ENCODE results near the gene FOXP1.

FOXP1 gene

DNA sequence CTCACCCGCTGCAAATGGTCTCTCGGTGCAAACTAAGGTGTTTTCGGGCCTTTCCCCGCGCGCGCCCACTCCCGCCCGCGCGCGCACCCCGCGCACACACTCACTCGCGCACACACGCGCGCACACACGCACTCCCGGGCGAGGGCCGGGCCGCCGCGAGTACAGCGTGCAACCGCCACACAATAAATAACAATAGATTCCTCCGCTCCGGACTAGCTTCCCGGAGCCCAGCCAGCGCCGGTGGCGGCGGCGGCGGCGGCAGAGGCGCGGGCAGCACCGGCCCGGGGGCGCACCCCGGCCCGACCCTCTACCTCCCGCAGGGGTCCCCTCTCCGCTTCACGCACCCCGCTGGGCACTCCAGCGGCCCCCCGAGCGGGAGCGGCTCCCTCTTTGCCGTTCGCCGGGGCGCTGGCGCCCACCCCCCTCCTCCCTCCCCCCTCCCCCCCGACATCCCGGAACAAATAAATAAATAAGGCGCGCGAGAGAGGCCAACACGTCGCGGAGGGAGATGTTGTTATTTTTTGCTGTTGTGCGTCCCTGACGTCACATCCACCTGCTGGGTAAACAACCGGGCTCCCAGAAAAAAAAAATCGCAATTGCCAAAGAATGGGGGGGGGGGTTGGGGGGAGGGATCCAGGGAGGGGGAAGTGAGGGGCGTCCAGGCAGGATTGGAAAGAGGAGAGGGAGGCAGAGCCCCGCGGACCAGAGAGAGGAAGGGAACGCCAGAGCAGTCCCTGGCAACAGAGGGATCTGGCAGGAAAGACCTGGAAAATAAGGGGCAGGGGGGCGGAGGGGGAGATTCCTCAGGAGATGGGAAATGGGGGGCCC, at the start of gene FOXP1:
Gene FOXP1 (minus strand): TSS at position 163 of the 828 bp plus-strand sequence. CDS start 385,347 bp downstream, outside the sequence.
- peak; percentile 85 for DNase-seq (ENCODE audit: low spot score)

DNA sequence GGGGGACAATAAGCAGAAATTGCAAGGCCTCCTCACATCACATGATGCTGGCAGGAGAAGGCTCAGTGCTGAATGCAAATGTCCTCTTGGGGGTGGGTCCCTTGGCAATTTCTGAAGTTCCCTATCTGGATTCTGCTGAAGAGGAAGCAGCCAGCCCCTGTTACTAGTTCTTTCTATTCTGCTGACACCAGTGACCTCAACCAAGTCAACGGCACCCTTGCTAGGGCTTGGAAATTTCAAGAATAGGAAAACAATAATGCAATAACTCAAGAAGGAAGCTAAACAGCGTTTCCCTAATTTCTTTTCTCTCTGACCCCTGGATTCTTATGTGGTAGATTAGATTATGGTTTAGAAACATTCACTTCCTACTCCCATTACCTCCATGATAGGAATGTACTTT, 46.2 kb upstream of the FOXP1 start:
- DNase-seq (ENCODE audit: low spot score): no peak

DNA sequence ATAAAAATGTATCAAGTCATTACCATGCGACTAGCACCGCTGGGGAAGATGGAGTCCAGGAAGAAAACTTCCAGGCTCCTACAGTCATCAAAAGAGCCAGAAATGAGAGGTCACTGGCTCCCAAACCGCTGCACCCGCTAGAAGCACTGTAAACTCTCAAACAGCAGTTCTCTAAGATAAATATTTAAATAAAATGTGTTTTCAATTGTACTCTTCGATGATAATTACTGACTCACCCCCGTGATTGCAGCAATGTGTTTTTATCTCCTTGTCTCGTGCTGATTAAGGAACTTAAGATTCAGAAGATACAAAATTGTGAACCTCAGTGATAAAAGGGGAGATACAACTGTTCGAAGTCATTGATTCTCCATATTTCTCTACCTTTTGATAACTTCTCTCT, 45.8 kb upstream of the FOXP1 start:
- DNase-seq (ENCODE audit: low spot score): no peak

DNA sequence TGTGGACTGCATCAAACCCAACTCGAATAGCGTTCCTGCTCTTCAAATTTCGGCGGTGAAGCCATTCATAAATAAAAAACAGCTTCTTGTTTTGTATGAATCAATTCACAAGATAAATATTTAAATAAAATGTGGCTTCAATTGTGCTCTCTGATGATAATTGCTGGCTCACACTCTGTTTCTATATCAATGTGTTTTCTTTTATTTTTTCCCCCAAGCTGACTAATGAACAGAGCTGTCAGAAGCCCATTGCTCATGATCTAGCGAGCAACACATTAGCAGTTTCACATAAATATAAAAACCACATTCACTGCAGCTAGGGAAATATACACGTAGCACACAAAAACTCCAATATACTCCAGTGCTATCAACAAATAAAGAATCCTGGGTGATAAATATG, 45.0 kb upstream of the FOXP1 start:
- DNase-seq (ENCODE audit: low spot score): no peak

DNA sequence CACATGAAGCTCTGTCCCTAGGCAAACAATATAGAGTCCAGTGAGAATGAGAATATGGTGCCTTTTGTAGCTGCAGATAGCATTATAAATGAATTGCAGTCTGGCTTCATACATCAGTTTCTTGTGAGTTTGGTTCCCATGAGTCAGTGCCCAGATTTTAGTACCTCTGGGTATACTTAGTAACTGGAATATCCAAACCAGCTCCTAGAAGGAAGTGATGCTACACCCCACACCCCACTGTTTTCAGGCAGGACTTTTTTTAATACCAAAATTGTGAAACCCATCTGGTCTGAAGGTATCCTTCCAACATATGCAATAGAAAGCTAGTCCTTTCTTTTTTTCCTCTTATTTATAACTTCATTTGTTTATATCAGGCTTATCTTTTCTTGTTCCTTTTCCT, 42.1 kb upstream of the FOXP1 start:
- DNase-seq (ENCODE audit: low spot score): no peak

DNA sequence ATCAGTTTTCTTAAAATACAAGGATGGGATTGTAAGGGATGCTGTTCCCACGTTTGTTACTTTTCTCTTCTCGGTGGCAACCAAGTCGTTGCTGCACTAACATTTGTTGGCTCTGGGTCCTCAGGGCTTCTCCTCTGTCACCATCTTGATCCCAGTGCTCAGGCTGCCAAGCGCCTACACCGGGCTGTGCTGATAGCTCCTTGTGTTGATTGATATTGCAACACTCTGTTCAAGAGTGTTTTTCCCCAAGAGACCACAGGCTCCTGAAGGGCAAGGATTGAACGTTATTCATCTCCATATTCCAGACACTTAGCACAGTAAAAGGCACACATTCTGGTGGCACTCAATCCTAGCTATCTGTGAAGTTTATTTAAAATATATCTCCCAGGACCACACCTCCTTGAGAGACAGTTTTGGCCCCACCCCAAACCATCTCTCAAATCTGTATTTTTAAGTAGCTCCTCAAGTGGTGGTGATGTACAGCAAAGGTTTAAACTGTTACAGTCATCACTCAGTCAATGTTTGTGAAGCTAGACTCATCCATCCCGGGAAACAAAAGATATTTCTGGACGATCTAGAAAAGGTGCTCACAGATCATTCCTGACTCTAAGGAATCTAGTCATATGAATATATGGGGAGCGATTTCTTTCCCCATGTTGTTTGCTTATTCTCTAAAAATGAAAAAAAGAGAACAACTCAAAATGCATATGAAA, 38.5 kb upstream of the FOXP1 start:
- DNase-seq (ENCODE audit: low spot score): no peak

DNA sequence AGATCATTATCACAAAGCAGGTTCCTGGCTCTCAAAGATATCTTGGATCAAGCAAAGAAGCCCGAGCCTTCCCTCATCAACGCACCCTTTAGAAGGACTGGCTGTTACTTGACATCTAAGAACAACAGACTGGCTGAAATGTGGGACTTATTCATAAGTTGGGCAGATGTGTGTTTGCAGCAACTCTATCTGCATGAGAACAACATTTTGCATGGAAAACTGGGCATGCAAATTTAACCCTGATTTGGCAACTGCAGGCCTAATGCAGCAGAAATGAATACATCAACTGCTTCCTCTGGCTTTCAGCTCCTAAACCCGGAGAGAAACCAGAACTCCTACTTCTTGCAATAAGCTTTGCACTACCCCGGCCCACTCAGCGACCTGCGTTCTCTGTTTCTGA, 35.0 kb upstream of the FOXP1 start:
- no peak for DNase-seq (ENCODE audit: low spot score)

DNA sequence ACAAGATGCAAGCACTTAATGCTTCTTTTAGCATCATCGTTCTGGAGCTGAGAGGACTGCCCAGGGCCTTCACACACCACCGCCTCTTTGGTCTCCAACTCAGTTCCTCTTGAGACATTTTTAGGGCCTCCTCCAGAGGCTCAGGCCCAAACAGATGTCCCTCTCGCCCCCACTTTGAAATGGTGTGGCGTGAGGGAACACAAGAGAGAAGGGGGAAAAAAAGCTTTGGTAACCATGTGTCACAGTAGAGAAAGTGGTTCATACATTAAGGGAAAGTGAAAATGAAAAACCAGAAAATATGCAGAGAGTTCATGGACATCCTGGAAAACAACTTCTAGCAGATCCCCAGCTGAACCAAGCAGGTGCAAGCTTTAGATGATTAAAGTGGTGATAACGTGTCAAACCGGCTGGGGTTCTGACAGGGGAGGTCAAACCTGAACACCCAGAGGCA, 33.1 kb upstream of the FOXP1 start:
- DNase-seq (ENCODE audit: low spot score): no peak

DNA sequence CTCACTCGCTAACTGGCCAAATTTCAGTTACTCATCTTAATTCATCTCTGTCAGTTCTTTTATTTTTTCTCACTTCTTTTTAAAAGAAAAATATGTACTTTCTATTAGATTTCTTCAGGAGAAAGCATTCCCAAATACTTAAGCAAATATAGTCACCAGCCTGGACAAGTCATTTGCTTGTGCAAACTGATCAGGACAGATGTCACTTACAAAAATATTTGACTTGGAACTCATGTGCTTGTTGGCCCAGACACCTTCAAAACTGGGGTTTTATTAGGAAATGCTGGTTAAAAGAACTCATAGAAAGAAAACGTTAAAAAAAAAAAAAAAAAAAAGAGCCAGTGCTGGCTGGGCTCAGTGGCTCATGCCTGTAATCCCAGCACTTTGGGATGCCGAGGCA, 31.3 kb upstream of the FOXP1 start:
- no peak for DNase-seq (ENCODE audit: low spot score)

DNA sequence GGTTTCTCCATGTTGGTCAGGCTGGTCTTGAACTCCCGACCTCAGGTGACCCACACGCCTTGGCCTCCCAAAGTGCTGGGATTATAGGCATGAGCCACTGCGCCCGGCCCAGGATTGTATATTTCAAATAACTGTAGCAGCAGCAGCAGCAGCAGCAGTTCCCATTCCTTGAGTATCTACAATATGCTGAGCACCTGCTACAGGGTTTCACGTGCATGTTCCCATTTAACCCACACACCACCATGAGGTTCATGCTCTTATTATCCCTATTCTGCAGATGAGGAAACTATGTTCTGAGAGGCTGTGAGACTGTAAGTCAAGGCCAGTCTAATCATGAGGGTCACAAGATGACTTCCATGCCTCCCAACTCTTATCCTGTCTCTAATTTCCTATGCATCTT, 30.9 kb upstream of the FOXP1 start:
- no peak for DNase-seq (ENCODE audit: low spot score)

DNA sequence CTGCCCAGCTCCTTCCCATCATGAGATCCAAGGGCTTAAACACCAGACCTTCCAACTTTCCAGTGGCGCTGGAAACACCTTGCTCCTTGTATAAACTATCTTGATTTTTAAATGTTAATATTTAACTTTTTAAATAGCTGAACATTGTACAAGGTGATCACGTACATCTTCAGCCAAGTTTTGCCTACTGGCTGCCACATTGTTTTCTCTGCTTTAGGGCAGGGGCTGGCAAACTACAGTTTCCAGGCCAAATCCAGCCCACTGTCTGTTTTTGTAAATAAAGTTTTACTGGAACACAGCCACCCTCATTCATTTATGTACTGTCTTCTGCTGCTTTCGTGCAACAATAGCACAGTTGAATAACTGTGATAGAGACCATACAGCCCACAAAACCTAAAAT, 27.6 kb upstream of the FOXP1 start:
- no peak for DNase-seq (ENCODE audit: low spot score)

DNA sequence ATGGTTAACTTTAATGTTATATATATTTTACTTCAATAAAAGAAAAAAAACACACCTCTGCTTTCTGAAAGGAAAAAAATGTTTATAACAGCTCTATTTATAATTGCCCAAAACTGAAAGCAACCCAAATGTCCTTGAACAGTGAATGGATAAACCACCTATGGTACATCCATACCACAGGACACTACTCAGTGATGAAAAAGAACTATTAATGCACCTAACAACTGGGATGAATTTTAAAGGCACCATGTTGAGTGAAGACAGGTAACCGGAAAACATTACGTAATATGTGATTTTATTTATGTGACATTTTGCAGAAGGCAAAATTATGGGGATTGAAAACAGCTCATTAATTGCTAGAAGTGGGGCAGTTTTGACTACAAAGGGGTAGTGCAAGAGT, 23.8 kb upstream of the FOXP1 start:
- no peak for DNase-seq (ENCODE audit: low spot score)

DNA sequence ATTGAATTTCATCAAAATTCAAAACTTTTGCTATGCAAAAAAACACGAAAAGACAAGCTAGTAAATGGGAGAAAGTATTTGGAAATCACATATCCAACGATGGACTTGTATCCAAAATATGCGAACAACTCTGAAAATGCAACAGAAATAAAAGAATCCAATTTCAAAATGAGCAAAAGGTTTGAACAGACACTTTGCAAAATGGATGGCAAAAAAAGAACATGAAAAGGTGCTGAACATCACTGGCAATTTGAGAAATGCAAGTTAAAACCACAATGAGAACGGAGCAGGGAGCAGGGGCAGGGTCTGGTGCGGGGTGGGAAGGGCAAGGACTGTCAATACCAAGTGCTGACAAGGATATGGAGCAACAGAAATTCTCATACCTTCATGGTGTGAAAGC, 23.1 kb upstream of the FOXP1 start:
- no peak for DNase-seq (ENCODE audit: low spot score)

DNA sequence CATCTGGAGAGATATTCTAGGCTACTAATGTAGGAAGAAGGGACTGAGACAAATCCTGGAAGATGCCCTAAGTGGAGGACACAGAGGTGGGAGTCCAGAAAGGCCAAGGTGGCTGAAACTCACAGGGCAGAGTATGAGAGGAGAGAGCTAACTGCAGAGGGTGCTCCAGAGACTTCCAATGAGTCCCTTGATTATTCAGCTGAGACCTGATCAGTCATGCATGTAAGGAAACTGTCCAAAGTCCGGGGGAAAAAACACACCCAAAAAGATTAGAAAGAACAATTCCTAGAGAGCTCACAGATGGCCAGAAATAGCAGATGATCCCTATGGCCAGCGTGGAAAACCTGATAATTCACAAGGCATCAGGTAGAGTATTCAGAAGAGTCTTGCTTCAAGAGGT, 18.7 kb upstream of the FOXP1 start:
- no peak for DNase-seq (ENCODE audit: low spot score)

DNA sequence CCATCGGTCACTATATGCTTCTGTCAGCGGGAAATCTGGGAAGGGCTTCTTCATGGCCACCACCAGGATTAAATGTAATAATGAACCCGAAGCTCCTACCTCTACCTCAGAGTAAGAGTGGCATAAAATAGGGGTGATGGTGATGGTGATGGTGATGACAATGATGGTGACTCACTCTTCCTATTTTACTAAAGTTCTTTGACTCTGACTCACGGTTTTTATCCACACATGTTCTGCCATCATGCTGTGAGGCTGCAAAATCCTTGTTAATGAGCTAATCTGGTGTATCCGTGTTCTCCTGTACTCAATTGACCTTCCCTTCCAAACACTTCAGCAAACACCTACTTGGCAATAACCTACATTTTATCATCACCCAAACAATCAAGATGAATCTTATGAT, 18.3 kb upstream of the FOXP1 start:
- no peak for DNase-seq (ENCODE audit: low spot score)

DNA sequence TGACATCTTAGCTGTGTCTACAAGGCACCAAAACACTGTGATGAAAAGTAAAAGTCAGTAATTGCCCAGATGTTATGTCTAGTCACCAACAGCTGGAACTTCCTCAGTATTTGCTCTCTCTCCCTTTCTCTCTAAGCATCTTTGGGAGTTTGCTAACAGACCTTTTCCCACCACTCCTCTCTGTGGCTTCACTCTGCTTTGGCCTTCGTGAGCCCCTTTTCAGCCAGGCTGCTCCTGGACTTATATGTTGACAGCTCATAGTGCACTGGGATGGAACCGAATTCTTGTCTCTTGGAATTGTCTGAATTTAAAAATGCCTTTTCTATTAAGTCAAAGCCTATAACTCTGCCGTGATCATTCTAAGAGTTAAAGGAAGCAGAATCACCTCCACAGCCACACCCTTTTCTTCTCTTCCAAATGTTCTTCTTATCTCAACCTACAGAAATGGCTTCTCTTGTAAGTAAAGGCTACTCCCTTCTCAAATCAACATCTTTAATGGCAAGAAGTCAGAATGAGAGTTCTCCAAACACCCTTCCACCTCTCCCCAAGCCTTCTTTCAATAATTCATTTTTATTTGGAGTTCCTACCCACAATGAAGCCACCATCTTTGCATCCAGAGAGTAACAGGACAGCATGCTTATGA, 17.2 kb upstream of the FOXP1 start:
- DNase-seq (ENCODE audit: low spot score): no peak

DNA sequence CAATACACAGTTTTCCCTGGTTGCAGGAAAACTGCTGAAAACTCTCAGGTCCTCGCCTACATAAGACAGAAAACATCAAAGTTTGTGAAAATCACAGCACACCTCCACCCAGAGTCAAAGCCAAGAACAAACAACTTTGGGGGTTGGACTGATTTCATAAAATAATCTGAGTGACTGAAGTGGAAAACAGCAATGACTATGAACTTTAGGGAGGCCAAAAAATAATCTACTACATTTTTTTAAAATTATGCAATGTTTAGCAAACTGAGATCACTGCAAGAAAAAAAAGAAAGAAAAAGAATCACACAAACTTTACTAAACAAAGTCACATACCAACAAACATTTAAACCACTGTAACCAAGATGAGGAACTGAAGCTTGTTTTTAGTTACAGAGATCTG, 15.9 kb upstream of the FOXP1 start:
- no peak for DNase-seq (ENCODE audit: low spot score)

DNA sequence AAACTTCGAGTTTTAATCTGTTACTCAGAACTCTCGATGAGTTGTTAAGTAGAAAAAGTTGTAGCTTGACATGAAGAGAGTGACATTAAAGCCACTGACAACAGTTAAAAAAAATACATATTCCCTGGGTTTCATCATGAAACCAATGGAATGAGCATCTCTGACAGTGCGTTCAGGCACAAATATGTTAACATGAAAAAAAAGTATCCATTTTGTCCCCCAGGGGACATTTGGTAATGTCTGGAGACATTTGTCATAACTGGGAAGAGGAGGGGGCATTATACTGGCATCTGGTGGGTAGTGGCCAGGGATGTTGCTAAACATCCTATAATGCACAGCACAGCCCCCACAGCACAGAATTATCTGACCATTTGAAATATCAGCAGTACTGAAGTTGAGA, 14.8 kb upstream of the FOXP1 start:
- DNase-seq (ENCODE audit: low spot score): no peak

DNA sequence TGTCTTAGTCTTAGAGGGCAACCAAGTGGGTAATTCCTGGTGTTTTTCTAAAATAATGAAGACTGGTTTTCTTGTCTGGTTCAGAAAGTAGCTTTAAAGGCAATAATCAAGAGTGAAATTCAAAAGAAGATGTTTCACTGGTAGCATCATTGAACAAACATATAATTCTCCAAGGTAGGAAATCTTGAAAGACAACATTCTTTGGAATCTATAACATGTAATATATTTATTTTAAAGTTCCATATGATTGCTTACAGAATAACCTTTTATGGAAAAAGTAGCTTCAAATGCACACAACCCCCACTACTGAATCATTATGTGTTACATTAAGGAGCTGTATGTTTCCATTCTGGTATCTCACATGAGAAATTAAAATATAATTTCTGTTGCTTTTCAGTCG, 13.8 kb upstream of the FOXP1 start:
- no peak for DNase-seq (ENCODE audit: low spot score)

DNA sequence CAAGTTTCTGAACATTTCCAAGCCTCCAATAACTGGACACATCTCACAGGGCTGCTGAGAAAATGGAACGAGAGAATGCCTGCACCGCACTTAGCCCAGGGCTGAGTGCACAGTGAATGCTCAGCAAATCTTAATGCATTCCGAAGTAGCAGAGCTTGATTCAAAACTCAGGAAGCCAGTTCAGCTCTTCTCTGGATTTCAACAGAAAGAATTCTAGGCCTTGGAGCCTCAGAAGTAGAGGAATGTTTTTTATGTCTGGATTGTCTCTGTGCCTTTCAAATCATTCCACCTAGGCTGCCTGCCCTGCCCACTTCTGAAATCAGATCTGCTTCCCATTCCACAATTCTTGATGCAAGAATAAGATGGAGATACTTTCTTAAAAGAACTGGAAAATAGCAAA, 9.6 kb upstream of the FOXP1 start:
- DNase-seq (ENCODE audit: low spot score): no peak

DNA sequence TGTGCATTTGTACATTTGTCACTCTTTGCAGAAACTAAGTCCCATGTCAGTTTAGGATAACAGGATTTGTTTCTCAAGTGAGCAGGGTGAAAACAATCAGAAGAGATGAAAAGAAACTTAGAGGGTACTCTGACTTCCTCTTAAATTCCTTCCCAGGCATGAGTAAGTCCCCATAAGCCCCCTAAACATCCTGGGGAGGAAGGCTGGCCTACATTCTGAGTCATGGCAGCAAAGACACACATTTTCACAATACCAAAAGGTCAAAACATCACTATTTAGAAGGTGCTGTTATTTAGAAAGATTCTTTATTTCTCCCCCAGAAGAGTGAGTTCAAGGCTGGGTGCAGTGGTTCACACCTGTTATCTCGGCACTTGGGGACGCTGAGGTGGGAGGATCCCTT, 7.6 kb upstream of the FOXP1 start:
- no peak for DNase-seq (ENCODE audit: low spot score)

DNA sequence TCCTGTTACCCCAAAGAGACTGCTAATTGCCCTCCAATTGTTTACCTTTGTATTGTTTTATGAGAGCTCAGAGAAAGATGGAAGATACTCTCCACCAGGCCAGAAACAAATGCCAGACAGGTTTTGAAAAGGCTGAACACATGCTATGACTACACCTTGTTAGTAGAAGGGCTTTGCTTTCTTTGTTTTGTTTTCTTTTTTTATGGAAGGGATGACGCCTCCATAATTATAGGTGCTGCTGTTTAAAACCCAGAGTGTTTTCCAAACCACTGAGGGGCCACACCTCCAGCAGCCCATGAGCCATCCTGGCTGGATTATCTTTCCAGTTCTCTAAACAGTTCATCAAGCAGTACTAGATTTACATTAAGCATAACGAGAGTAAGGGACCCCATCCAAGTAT, 5.6 kb upstream of the FOXP1 start:
- DNase-seq (ENCODE audit: low spot score): no peak

DNA sequence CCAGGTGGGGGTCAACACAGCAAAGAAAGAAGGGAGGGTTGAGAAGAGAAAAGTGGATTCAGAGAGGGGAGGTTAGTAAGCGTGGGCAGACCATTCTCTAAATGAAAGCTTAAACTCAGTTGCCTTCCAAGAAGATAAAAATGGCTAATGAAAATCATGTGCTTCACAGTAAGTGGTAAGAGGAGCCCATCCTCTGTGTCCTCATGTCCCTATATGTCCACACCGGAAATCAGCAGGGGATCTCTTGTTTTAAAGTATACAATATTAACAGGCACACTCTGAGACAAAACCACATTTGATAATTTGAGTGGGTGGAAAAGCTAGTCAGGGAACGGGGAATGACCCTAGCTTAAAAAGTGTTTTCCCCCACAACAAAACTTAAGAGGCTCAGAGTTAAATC, 4.4 kb upstream of the FOXP1 start:
- DNase-seq (ENCODE audit: low spot score): no peak
